Measurements from ENCODE around the gene PRR5. TPM values are rescaled to one million over a fixed set of nuclear protein-coding genes. Genes with fewer than 3 reads are reported as not detected.
A peak's percentile ranks its signal among the peaks of the same experiment; 100 is the strongest.

PRR5 gene
- total RNA-seq, 1 donor from 2014 or later = 17.5 TPM

DNA sequence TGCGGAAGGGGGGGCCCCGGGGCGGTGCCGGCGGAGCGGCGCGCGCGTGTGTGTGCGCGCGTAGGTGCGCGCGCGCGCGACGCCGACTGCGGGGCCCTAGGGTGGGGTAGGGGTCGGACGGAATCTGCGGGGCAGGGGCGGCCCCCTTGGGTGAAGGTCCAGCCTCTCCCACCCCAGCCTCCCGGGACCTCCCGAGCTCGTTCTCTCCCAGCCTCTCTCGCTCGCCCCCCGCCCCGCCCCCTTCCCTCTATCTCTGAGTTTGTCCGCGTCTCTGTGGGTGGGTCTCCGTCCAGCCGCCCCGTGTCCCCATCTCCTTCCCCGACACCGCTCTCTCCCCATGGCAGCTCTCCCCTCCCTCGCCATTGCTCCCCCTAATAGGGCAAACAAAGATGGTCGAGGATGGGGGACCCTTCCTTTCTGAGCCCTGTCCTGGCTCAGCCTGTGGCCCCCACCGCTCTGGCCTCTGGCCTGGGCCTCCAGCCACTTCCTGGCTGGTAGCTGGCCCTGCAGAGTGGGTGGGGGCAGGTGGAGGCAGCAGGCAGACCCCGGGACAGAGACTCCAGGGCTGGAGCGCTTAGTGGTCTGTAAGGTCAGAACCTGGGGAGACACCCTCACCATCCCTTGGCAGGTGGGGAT is 33.0 kb upstream of the PRR5 start:
- Mint-ChIP-seq H3K4me1 (ENCODE audit: low read depth, unreplicated experiment) (peaks cover 5% of the 10 kb centered on the region), H3K27me3 (ENCODE audit: unreplicated experiment) (peaks cover 7% of the 10 kb centered on the region), H3K9me3 (ENCODE audit: unreplicated experiment) (peaks cover 10% of the 10 kb centered on the region), H3K4me3 (ENCODE audit: unreplicated experiment) (peak overlapping the region; percentile 76), H3K27ac (ENCODE audit: unreplicated experiment) (no peak overlapping the region), H3K36me3 (ENCODE audit: unreplicated experiment) (no peaks in the 10 kb centered on the region)
- TF ChIP-seq, protein P1, sequence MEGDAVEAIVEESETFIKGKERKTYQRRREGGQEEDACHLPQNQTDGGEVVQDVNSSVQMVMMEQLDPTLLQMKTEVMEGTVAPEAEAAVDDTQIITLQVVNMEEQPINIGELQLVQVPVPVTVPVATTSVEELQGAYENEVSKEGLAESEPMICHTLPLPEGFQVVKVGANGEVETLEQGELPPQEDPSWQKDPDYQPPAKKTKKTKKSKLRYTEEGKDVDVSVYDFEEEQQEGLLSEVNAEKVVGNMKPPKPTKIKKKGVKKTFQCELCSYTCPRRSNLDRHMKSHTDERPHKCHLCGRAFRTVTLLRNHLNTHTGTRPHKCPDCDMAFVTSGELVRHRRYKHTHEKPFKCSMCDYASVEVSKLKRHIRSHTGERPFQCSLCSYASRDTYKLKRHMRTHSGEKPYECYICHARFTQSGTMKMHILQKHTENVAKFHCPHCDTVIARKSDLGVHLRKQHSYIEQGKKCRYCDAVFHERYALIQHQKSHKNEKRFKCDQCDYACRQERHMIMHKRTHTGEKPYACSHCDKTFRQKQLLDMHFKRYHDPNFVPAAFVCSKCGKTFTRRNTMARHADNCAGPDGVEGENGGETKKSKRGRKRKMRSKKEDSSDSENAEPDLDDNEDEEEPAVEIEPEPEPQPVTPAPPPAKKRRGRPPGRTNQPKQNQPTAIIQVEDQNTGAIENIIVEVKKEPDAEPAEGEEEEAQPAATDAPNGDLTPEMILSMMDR (IDR thresholded peaks at IDR 0.05; ENCODE audit: partially characterized antibody, unreplicated experiment) = no peak
- no peak for DNase-seq

DNA sequence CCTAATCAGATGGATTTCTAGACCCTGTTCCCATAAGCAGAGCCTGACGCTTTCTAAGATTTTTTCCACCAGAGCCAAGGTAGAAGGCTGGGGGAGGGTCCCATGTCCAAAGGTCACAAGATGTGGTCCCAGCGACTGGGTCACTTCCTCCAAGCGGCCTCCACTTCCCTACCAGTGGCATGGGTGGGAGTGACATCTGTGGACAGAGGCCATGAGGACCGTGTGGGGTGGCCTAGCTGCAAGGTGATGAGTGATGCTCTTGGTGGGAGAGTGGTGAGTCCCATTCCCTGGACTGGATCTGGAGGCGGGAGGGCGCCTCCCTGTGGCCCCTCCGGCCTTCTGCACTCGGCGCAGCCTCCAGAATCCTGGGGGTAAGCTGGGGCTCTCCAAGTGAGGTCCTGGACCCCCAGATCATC is 32.4 kb upstream of the PRR5 start:
- H3K27ac Mint-ChIP-seq (ENCODE audit: unreplicated experiment) = no peak overlapping the region
- peaks cover 10% of the 10 kb centered on the region for H3K9me3 Mint-ChIP-seq (ENCODE audit: unreplicated experiment)
- H3K27me3 Mint-ChIP-seq (ENCODE audit: unreplicated experiment) = peaks cover 7% of the 10 kb centered on the region
- peaks cover 5% of the 10 kb centered on the region for H3K4me1 Mint-ChIP-seq (ENCODE audit: low read depth, unreplicated experiment)
- H3K4me3 Mint-ChIP-seq (ENCODE audit: unreplicated experiment) = no peak overlapping the region
- no peaks in the 10 kb centered on the region for H3K36me3 Mint-ChIP-seq (ENCODE audit: unreplicated experiment)
- TF ChIP-seq, protein P1 (IDR thresholded peaks at IDR 0.05; ENCODE audit: partially characterized antibody, unreplicated experiment) = peak; percentile 23
- no peak for DNase-seq

DNA sequence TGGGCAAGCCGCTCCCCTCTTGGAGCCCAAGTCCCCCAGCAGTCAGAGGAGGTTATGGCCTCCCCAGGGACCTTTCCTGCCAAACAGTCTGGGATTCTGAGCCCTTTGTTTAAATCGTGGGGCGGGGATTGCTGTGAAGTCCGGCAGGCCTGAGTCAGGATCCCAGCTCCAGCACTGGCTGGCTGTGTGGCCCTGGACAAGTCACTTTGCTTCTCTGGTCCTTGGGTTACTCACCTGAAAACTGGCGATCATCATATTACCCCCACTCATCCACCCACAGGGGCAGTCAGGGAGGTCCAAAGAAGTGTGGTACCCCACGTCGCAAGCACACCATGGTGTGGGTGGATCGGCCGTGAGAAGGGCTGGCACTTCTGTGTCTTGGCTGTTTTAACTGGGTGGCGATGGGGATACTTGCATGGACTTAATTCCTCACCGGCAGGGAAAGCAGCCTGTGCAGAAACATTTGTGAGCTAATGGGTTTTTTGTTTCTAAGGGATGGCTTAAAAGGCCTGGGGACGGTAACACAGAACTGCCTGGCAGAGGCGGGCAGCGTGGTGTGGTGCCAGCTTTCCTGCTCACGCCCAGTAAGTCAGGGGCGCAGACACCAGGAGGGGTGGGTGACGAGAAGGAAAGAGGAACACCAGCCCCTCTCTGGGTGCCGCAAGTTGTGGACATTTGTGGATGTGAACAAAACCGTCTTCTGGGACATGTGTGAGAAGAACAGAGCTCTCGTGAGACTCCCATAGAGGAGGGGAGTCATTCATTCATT is 31.6 kb upstream of the PRR5 start:
- TF ChIP-seq, protein P1 (IDR thresholded peaks at IDR 0.05; ENCODE audit: partially characterized antibody, unreplicated experiment) = no peak
- peaks cover 6% of the 10 kb centered on the region for H3K4me1 Mint-ChIP-seq (ENCODE audit: low read depth, unreplicated experiment)
- no peaks in the 10 kb centered on the region for H3K36me3 Mint-ChIP-seq (ENCODE audit: unreplicated experiment)
- no peak overlapping the region for H3K27ac Mint-ChIP-seq (ENCODE audit: unreplicated experiment)
- peaks cover 7% of the 10 kb centered on the region for H3K27me3 Mint-ChIP-seq (ENCODE audit: unreplicated experiment)
- DNase-seq = no peak
- H3K9me3 Mint-ChIP-seq (ENCODE audit: unreplicated experiment) = peaks cover 10% of the 10 kb centered on the region
- H3K4me3 Mint-ChIP-seq (ENCODE audit: unreplicated experiment) = no peak overlapping the region

DNA sequence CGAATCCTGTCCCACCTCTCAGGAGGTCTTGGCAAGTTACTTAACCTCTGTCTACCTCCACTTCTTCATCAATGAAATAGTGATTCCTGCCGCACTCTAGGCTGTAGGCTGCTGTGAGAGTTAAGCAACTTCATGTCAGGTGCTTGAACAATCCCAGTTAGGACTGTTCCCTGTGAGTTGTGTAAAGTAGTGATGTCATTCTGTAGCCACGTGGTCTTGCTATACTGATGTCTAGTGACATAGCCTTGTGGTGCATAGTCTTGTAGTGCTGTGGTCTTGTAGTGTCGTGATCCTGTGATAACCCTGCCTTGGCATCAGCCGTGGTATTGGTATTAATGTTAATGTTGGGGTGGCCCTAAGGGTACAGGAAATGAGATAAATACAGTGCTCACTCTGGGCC is 30.3 kb upstream of the PRR5 start:
- Mint-ChIP-seq H3K27me3 (ENCODE audit: unreplicated experiment) (peaks cover 9% of the 10 kb centered on the region), H3K9me3 (ENCODE audit: unreplicated experiment) (peaks cover 10% of the 10 kb centered on the region), H3K4me3 (ENCODE audit: unreplicated experiment) (no peak overlapping the region), H3K4me1 (ENCODE audit: low read depth, unreplicated experiment) (peaks cover 8% of the 10 kb centered on the region), H3K36me3 (ENCODE audit: unreplicated experiment) (no peaks in the 10 kb centered on the region), H3K27ac (ENCODE audit: unreplicated experiment) (peak overlapping the region; percentile 55)
- no peak for DNase-seq
- TF ChIP-seq, protein P1 (IDR thresholded peaks at IDR 0.05; ENCODE audit: partially characterized antibody, unreplicated experiment) = no peak

DNA sequence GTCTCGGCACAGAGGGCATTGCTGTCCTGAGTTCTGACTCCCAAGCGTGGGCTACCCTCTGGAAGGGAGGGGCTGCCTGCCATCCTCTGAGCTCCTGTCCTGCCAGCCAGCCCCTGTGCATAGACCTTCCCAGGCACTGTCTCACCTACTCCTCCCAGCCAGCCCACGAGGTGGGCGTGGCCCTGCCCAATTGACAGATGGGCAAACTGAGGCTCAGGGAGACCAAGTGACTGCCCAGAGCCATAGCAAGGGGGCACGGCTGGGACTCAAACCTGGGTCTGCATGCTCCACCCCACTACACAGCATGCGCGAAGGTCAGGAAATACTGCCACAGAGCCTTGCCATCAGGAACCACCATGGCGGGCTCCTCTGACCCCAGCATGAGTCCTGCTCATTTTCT is 29.4 kb upstream of the PRR5 start:
- Mint-ChIP-seq H3K27me3 (ENCODE audit: unreplicated experiment) (peaks cover 11% of the 10 kb centered on the region), H3K9me3 (ENCODE audit: unreplicated experiment) (peaks cover 8% of the 10 kb centered on the region), H3K4me3 (ENCODE audit: unreplicated experiment) (no peak overlapping the region), H3K36me3 (ENCODE audit: unreplicated experiment) (no peaks in the 10 kb centered on the region), H3K27ac (ENCODE audit: unreplicated experiment) (no peak overlapping the region), H3K4me1 (ENCODE audit: low read depth, unreplicated experiment) (peaks cover 12% of the 10 kb centered on the region)
- TF ChIP-seq, protein P1 (IDR thresholded peaks at IDR 0.05; ENCODE audit: partially characterized antibody, unreplicated experiment) = no peak
- no peak for DNase-seq

All from glutamatergic neuron (in vitro differentiated cells).